ENCODE data around the gene SSPN. TPM values are rescaled to one million over a fixed set of nuclear protein-coding genes. Genes with fewer than 3 reads are reported as not detected.

SSPN gene
- total RNA-seq, 1 experiment from 2014 or later = 0.17 TPM

DNA sequence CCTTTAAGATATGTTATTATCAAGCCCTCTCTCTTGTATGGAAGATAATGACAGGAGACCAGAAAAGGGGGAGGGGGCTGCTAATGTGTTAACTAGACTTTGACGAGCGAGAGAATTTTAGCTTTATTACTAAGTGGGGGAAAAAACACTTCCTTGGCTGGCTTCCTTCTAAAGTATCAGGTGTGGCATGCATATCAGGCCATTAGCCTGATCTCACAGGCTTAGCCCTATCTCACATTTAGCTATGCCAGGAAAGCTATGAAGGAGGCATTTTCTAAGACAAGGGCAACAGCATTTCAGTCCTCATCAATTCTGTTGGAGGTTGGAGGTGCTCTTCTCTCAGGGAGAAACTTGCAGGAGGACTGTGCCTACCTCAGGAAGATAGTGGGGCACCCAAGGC, 9.9 kb downstream of the SSPN start:
- Histone ChIP-seq H3K79me2 (ENCODE audit: insufficient read depth, low read length) (no peaks in the 10 kb centered on the region), H3K4me3 (replicated peaks in 1 of 2; ENCODE audit: low read depth in 1 of 2, low read length in 2 of 2) (no peak overlapping the region), H3K27me3 (ENCODE audit: insufficient read depth, low read length) (no peaks in the 10 kb centered on the region), H3K4me2 (ENCODE audit: low read length) (no peak overlapping the region), H3K9me3 (ENCODE audit: control insufficient read depth in 1 of 2, insufficient read depth in 1 of 2, low read depth in 1 of 2, low read length in 2 of 2) (no peaks in the 10 kb centered on the region), H3K36me3 (ENCODE audit: control insufficient read depth in 1 of 2, insufficient read depth in 2 of 2, low read length in 2 of 2) (no peaks in the 10 kb centered on the region), H3K27ac (ENCODE audit: low read depth, low read length) (no peak overlapping the region), H3K4me1 (ENCODE audit: control insufficient read depth in 1 of 2, insufficient read depth in 2 of 2, low read length in 2 of 2) (no peaks in the 10 kb centered on the region), H2AFZ (ENCODE audit: low read depth, low read length, poor library complexity, severe bottlenecking) (no peak overlapping the region), H3K9me2 (ENCODE audit: insufficient read depth) (no peaks in the 10 kb centered on the region), H3K9ac (ENCODE audit: low read length) (no peak overlapping the region), H4K20me1 (ENCODE audit: insufficient read depth) (no peaks in the 10 kb centered on the region)
- DNase-seq (ENCODE audit: low read depth, low spot score) (no peak), ATAC-seq (no peak)
- intact Hi-C loops (cut with micrococcal nuclease) = no loop called here
- TF ChIP-seq YY1 (IDR thresholded peaks at IDR 0.05; ENCODE audit: extremely low read depth, insufficient replicate concordance, low read depth, low read length) (no peak), EZH2phosphoT487 (IDR thresholded peaks at IDR 0.05; ENCODE audit: borderline replicate concordance) (no peak), CEBPB (IDR thresholded peaks at IDR 0.05; ENCODE audit: low read depth) (no peak), TCF7L2 (IDR thresholded peaks at IDR 0.05; ENCODE audit: borderline replicate concordance, extremely low read depth, insufficient read depth, insufficient read length) (no peak)
- ChIA-PET RAD21 (ENCODE audit: low non-redundant PET in 1 of 2, low total read pairs in 2 of 2, uncharacterized antibody in 2 of 2, unreplicated experiment in 2 of 2) (no interaction called here), POLR2A (no interaction called here), CTCF (no interaction called here)
- no TSS peak for BruUV-seq (replicated peaks)

DNA sequence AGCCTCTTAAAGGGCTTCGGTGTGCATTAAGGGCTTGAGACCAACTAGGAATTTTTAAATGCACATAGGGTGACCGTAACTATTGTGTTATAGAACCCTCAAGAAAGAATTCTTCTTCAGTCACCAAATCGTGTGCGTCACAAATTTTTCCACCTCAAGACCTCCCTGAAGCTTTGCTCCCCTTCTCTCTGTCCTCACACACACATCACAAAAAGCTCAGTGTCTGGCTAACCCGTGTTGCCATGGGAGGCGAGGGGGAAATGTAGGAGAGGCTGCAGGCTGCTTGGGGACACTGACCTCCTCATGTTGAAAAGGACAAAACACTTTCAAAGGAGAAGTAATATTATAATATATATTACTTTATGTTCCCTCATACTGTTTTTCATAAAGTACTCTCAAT, 10.6 kb downstream of the SSPN start:
- H3K4me3 ChIP-seq (replicated peaks in 1 of 2; ENCODE audit: low read depth in 1 of 2, low read length in 2 of 2) = no peak overlapping the region
- ATAC-seq = no peak
- H3K9me2 ChIP-seq (ENCODE audit: insufficient read depth) = no peaks in the 10 kb centered on the region
- H3K27ac ChIP-seq (ENCODE audit: low read depth, low read length) = no peak overlapping the region
- TF ChIP-seq YY1 (IDR thresholded peaks at IDR 0.05; ENCODE audit: extremely low read depth, insufficient replicate concordance, low read depth, low read length) = no peak
- H3K36me3 ChIP-seq (ENCODE audit: control insufficient read depth in 1 of 2, insufficient read depth in 2 of 2, low read length in 2 of 2) = no peaks in the 10 kb centered on the region
- intact Hi-C loops (cut with micrococcal nuclease) = no loop called here
- H3K27me3 ChIP-seq (ENCODE audit: insufficient read depth, low read length) = no peaks in the 10 kb centered on the region
- H3K9ac ChIP-seq (ENCODE audit: low read length) = no peak overlapping the region
- H3K79me2 ChIP-seq (ENCODE audit: insufficient read depth, low read length) = no peaks in the 10 kb centered on the region
- no peak overlapping the region for H3K4me2 ChIP-seq (ENCODE audit: low read length)
- CTCF ChIA-PET = no interaction called here
- no peaks in the 10 kb centered on the region for H3K4me1 ChIP-seq (ENCODE audit: control insufficient read depth in 1 of 2, insufficient read depth in 2 of 2, low read length in 2 of 2)
- POLR2A ChIA-PET = no interaction called here
- no peak overlapping the region for H2AFZ ChIP-seq (ENCODE audit: low read depth, low read length, poor library complexity, severe bottlenecking)
- no peak for DNase-seq (ENCODE audit: low read depth, low spot score)
- BruUV-seq (replicated peaks) = no TSS peak
- RAD21 ChIA-PET (ENCODE audit: low non-redundant PET in 1 of 2, low total read pairs in 2 of 2, uncharacterized antibody in 2 of 2, unreplicated experiment in 2 of 2) = no interaction called here
- H3K9me3 ChIP-seq (ENCODE audit: control insufficient read depth in 1 of 2, insufficient read depth in 1 of 2, low read depth in 1 of 2, low read length in 2 of 2) = no peaks in the 10 kb centered on the region
- H4K20me1 ChIP-seq (ENCODE audit: insufficient read depth) = no peaks in the 10 kb centered on the region

Measured in HCT116 (cell line).